GM12878 (cell line): ENCODE data around the gene DDX23. TPM values are rescaled to one million over a fixed set of nuclear protein-coding genes. Genes with fewer than 3 reads are reported as not detected.
A peak's percentile ranks its signal among the peaks of the same experiment; 100 is the strongest.

ENCODE experiments used
- ATAC-seq: fragments of 200-7000 bp; cut with Tn5 transposase; 3 replicates; pipeline ENCODE4 v1.9.1; 2020; ENCODE audit warnings: mild to moderate bottlenecking, moderate library complexity
- BruUV-seq: library from RNA; stranded (reverse); fragments of 400-500 nt; replicated peaks from 2 replicates; lab custom pipeline; 2021; lab: Mats Ljungman, UMichigan
- CTCF ChIA-PET: fragments of 300-600 bp; sonication (Branson Sonifier 250); formaldehyde crosslinking; extraction: SDS; loops from one replicate; lab custom pipeline; 2021; ENCODE audit warnings: inconsistent platforms; lab: Yijun Ruan, JAX
- POLR2A ChIA-PET: fragments of 350-600 bp; formaldehyde crosslinking; extraction: SDS; loops from one replicate; lab custom pipeline; 2021; ENCODE audit warnings: inconsistent platforms; lab: Charles Lee
- RAD21 ChIA-PET: fragments of 300-600 bp; sonication (Branson Sonifier 250); formaldehyde crosslinking; loops from one replicate; lab custom pipeline; 2023; ENCODE audit warnings: antibody characterized with exemption; ENCODE audit not compliant: unreplicated experiment; lab: Charles Lee
- SMC1A ChIA-PET: fragments of 300-600 bp; sonication (Branson Sonifier 250); formaldehyde crosslinking; loops from one replicate; lab custom pipeline; 2023; ENCODE audit not compliant: unreplicated experiment, uncharacterized antibody; lab: Charles Lee
- DNase-seq: peaks from one replicate; pipeline ENCODE4 v3.0.0-alpha.2; 2011; ENCODE audit warnings: low read depth, low spot score
- FAIRE-seq: peaks from 3 replicates; lab custom pipeline; 2011; peaks lifted over from hg19 to GRCh38; lab: Jason Lieb, UNC
- H2AFZ ChIP-seq: 2 replicates; pipeline ENCODE4 v1.6.0; 2011; ENCODE audit warnings: low read depth, low read length, control low read depth; ENCODE audit not compliant: control insufficient read depth
- H3K27ac ChIP-seq: 2 replicates; pipeline ENCODE4 v1.5.1; 2011; ENCODE audit warnings: control low read depth; ENCODE audit not compliant: control insufficient read depth, insufficient read depth
- H3K27me3 ChIP-seq, 2 experiments: replicated peaks in 1 of 2; 2 replicates each; pipeline versions ENCODE4 v1.6.0 to v1.6.1; 2011; ENCODE audit warnings: low read length in 1 of 2; ENCODE audit not compliant: control insufficient read depth in 2 of 2, insufficient read depth in 2 of 2
- H3K36me3 ChIP-seq, 2 experiments: 2 replicates each; pipeline ENCODE4 v1.5.1; 2011; ENCODE audit warnings: low read length in 1 of 2; ENCODE audit not compliant: control insufficient read depth in 2 of 2, insufficient read depth in 2 of 2
- H3K4me1 ChIP-seq: 2 replicates; pipeline ENCODE4 v1.6.1; 2011; ENCODE audit warnings: mild to moderate bottlenecking, low read length, moderate library complexity, mixed read lengths; ENCODE audit not compliant: control insufficient read depth, insufficient read depth
- H3K4me2 ChIP-seq: 2 replicates; pipeline ENCODE4 v1.6.0; 2011; ENCODE audit warnings: control low read depth; ENCODE audit not compliant: control insufficient read depth, insufficient read depth
- H3K4me3 ChIP-seq: fragments of 200-600 bp; sonication (generic); 2 replicates; pipeline ENCODE4 v1.5.1; 2016
- H3K79me2 ChIP-seq: 2 replicates; pipeline ENCODE4 v1.6.0; 2011; ENCODE audit warnings: low read length; ENCODE audit not compliant: control insufficient read depth, insufficient read depth
- H3K9ac ChIP-seq: 2 replicates; pipeline ENCODE4 v1.8.0; 2011; ENCODE audit warnings: low read length, control low read depth, mixed read lengths; ENCODE audit not compliant: control insufficient read depth, insufficient read depth
- H3K9me3 ChIP-seq: replicated peaks from 3 replicates; pipeline ENCODE4 v1.5.1; 2011; ENCODE audit warnings: mild to moderate bottlenecking, low read length; ENCODE audit not compliant: control insufficient read depth, insufficient read depth
- H4K20me1 ChIP-seq: 2 replicates; pipeline ENCODE4 v1.6.0; 2011; ENCODE audit not compliant: control insufficient read depth, insufficient read depth
- BCL11A ChIP-seq: IDR thresholded peaks from 2 replicates; pipeline ENCODE4 v1.6.1; 2011; ENCODE audit warnings: low read depth, low read length
- CHD1 ChIP-seq: IDR thresholded peaks from 2 replicates; pipeline ENCODE4 v1.6.1; 2012; ENCODE audit warnings: low read depth, low read length, improper control_type of control experiment
- E2F4 ChIP-seq: IDR thresholded peaks from 2 replicates; pipeline ENCODE4 v1.6.1; 2012; ENCODE audit warnings: low read depth, low read length, improper control_type of control experiment
- E2F8 ChIP-seq: fragments of 450-650 bp; IDR thresholded peaks from 2 replicates; pipeline ENCODE4 v1.6.1; 2018; ENCODE audit warnings: mild to moderate bottlenecking, low read depth, moderate library complexity; ENCODE audit not compliant: partially characterized antibody
- FOXK2 ChIP-seq: fragments of 450-650 bp; IDR thresholded peaks from 2 replicates; pipeline ENCODE4 v1.6.1; 2017; ENCODE audit warnings: mild to moderate bottlenecking, moderate library complexity
- HCFC1 ChIP-seq: fragments of 150-350 bp; IDR thresholded peaks from 2 replicates; pipeline ENCODE4 v1.6.1; 2014; ENCODE audit warnings: low read length
- HDAC2 ChIP-seq: fragments of 200-600 bp; sonication (generic); IDR thresholded peaks from 2 replicates; pipeline ENCODE4 v1.6.1; 2017
- PRDM15 ChIP-seq: fragments of 450-650 bp; formaldehyde crosslinking; IDR thresholded peaks from 2 replicates; pipeline ENCODE4 v1.4.0; 2020; ENCODE audit warnings: mild to moderate bottlenecking, moderate library complexity
- SP1 ChIP-seq: IDR thresholded peaks from one replicate; pipeline ENCODE4 v1.6.1; 2011; ENCODE audit warnings: low read depth, low read length
- WGBS: methylation state at CpG from one replicate; pipeline ENCODE4 v1.1.6; 2016; ENCODE audit warnings: low lambda C conversion rate; ENCODE audit not compliant: insufficient replicate concordance, insufficient coverage; ENCODE audit errors: missing lambda C conversion rate; 5-methylcytosine and 5-hydroxymethylcytosine counted together
- in situ Hi-C: fragments of 300-500 bp; cut with MboI; formaldehyde crosslinking; loops from 9 replicates; pipeline ENCODE4 v1.14.3; 2018; ENCODE audit warnings: mixed read lengths
- intact Hi-C: fragments of 100-400 bp; cut with micrococcal nuclease; formaldehyde crosslinking; loops from one replicate; pipeline ENCODE4 v1.14.2; 2022; ENCODE audit not compliant: unreplicated experiment
- polyA plus RNA-seq, 11 experiments: library from polyadenylated mRNA; depleted of rRNA in 4 of 11; unstranded in 6 of 11; stranded (reverse) in 5 of 11; fragments of >200 nt; fragmentation: Nextera tagmentation in 4 of 11; fragmentation: Illumina TruSeq in 1 of 11; extraction: Ambion mirVana in 4 of 11; extraction: Trizol in 1 of 11; gene quantifications; 1 replicate in 1 of 11; 2 replicates in 10 of 11; pipeline versions ENCODE4 v1.2.1 to v1.2.3, GENCODE V29; 2011 to 2016; ENCODE audit warnings: inconsistent platforms in 2 of 11, missing spikeins in 2 of 11, low read depth in 1 of 11
- total RNA-seq, 4 experiments: library from RNA; depleted of rRNA in 3 of 4; stranded (reverse); fragments of >200 nt in 3 of 4; fragmentation: Illumina TruSeq in 1 of 4; extraction: Trizol in 1 of 4; gene quantifications; 2 replicates each; pipeline versions ENCODE4 v1.2.1 to v1.2.3, GENCODE V29; 2013 to 2021

The DDX23 gene
- total and polyA plus RNA-seq, 10 of the 15 experiments (the other 5 are each of a cell fraction or from before 2014, with no cell fraction given), result 25.8 to 107 (median 77.4) TPM

GRCh38 chr12:48816143-48816854, 35.7 kb downstream of the DDX23 start:
- no peak overlapping the region for H3K27ac ChIP-seq
- DNase-seq, result no peak
- no peak overlapping the region for H2AFZ ChIP-seq
- SMC1A ChIA-PET, result interaction anchor here (0.8 to 1.6 kb wide), 8 partner anchors 21 to 189 kb away, joined by 3 to 5 read pairs (median 4); partner anchors contain the start of genes ADCY6 and DDX23
- CTCF ChIA-PET, result interaction anchor here (0.8 to 5.7 kb wide), 16 partner anchors 8 to 172 kb away, joined by 3 to 58 read pairs (median 8); partner anchors contain the start of genes ADCY6, DDX23, RND1 and WNT10B
- peak; percentile 18 for FAIRE-seq
- POLR2A ChIA-PET, result interaction anchor here (0.5 to 2.9 kb wide), 3 partner anchors 25 to 49 kb away, joined by 5 to 13 read pairs (median 13); partner anchors contain the start of genes DDX23 and RND1
- H3K4me3 ChIP-seq, result peak overlapping the region; percentile 66; the same call in 1 of the 2 replicates
- BruUV-seq, result no TSS peak
- no peaks in the 10 kb centered on the region for H3K79me2 ChIP-seq
- TF ChIP-seq FOXK2, result no peak
- no peak for TF ChIP-seq HDAC2
- TF ChIP-seq BCL11A, result no peak
- no peak for TF ChIP-seq HCFC1
- TF ChIP-seq E2F4, result no peak
- TF ChIP-seq E2F8, result no peak
- TF ChIP-seq CHD1, result no peak
- TF ChIP-seq PRDM15, result no peak
- TF ChIP-seq SP1, result no peak
- H3K9ac ChIP-seq, result no peak overlapping the region
- no peaks in the 10 kb centered on the region for H4K20me1 ChIP-seq
- H3K36me3 ChIP-seq, result no peaks in the 10 kb centered on the region
- in situ Hi-C loops, result no loop called here
- H3K27me3 ChIP-seq, result peaks cover 3% of the 10 kb centered on the region in 2 experiments; a peak in 3 of 4 replicates
- H3K4me2 ChIP-seq, result peak overlapping the region; percentile 92; the same call in 1 of the 2 replicates
- ATAC-seq, result no peak
- H3K9me3 ChIP-seq, result no peaks in the 10 kb centered on the region
- intact Hi-C loops, result no loop called here
- 91% methylated on average over 3 of the region's 3 CpGs for WGBS
- peaks cover 7% of the 10 kb centered on the region for H3K4me1 ChIP-seq
- RAD21 ChIA-PET, result interaction anchor here (1.3 to 2.3 kb wide), 3 partner anchors 21 to 63 kb away, joined by 4 to 13 read pairs (median 10); partner anchors contain the start of gene DDX23
